HG03064 (cell line): ENCODE results near the gene HDGFL3.
A peak's percentile ranks its signal among the peaks of the same experiment; 100 is the strongest.
"Not testable (repeated sequence)": the region's sequence is repeated elsewhere in the genome, so short reads cannot be mapped to it uniquely, and the experiment has no call there.

Source experiments
- ATAC-seq: cut with Tn5 transposase; IDR thresholded peaks from one replicate; pipeline ENCODE4 v1.9.1; 2021; ENCODE audit warnings: low read depth; ENCODE audit not compliant: unreplicated experiment

HDGFL3 gene

GRCh38 chr15:83106994-83107840 is 100.4 kb downstream of the HDGFL3 start, which contains the start of gene TM6SF1:
TM6SF1 (plus strand) TSS chr15:83107645; CDS start chr15:83107681, 36 bp downstream.
- peak; percentile 51 for ATAC-seq

DNA sequence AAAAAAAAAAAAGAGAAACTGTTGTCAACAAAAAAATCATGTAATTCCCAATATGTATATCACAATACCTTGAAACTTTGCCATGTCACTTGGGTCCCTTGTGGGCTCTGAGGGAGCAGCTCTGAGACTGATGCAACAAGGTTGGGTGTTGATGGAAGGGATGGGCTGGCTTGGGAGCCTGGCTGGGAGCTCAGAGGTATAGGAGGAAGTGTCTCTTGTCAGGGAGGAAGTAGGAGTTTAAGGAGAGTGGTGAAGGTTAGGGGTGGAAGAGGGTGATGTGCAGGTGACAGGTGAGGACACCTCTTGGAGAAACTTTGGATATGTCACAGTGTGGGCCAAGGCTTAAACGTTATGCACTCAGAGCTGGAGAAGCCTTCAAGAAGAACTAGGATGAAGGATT is 102.2 kb downstream of the HDGFL3 start:
- no peak for ATAC-seq

DNA sequence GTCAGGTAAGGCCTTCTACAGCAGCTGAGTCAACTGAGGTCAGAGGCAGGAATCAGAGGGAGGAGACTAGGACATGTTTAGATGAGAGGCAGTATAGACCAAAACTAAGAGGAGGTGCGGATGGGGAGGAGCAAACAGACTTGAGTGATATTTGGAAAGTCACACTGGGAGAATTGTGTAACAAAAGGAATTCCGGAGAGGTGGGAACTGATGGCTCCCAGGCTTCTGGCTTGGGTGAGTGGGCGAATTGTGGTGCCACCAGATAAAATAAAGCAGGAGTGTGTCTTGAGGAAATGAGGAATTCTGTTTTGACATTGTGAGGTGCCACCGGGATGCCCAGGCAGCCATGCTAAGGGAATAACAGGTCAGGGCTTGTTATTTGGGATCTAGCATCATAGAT is 103.5 kb downstream of the HDGFL3 start:
- ATAC-seq = no peak

DNA sequence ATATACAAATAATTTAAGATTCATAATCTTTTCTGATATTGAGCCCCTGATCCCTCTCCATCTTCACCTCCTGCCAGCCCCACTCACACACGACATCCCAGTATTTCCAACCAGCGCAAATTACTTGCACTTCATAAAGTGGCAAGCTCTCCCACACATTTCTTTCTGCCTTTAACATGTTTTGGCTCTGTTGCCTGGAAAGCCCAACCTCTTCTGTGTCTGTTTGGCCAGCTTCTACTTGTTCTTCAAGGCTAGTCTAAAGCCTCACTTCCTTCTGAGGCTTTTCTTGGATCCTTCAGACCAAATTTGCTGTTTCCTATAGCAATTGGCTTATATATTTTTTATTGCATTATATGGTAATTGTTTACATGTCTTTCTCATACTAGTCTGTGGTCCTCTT is 105.3 kb downstream of the HDGFL3 start:
- no peak for ATAC-seq

DNA sequence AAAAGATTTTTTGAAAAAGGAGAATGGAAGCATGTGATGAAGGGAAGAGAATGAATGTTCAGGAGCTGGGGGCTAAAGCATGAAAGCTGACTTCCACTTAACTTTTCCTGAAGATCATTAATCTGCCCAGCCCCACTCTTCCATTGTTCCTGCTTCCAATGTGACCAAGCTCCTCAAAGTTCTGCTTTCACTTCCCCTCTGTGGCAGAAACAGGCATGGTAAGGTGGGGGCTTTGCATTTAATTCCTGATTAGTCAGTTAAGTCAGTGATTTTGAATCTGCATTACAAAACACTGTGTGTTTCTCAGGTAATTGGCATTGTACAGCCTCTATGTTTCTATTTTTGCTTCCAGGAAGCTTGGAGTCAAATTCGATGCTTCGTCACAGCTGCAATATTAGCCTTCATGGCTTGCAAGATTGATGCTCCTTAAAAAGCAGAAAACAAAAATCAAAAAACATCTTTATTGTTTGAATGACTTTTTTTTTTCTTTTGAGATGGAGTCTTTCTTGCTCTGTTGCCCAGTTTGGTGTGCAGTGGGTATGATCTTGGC is 107.5 kb downstream of the HDGFL3 start:
- no peak for ATAC-seq

DNA sequence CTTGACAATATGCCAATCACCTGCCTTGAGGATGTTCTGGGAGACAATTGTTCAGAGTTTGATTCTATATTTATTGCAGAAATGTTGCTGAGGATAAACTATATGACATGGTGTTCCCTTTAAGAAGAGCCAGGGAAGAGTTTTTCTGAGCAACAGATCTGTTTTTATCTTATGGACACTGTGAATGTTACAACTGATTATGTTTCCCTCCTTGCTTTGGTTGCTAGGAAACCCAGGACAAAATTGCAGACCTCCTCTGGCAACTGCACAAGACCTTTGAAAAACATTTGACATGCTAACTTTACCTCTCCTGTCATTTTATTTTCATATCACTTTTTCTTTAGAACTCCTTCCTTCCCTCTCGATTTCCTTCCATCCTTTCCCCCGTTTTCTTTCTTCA is 108.3 kb downstream of the HDGFL3 start:
- ATAC-seq = no peak

GRCh38 chr15:83098079-83098478 is 109.5 kb downstream of the HDGFL3 start:
- ATAC-seq = no peak

- no peak for ATAC-seq
Observed at GRCh38 chr15:83094583-83094982, 113.0 kb downstream of the HDGFL3 start.

DNA sequence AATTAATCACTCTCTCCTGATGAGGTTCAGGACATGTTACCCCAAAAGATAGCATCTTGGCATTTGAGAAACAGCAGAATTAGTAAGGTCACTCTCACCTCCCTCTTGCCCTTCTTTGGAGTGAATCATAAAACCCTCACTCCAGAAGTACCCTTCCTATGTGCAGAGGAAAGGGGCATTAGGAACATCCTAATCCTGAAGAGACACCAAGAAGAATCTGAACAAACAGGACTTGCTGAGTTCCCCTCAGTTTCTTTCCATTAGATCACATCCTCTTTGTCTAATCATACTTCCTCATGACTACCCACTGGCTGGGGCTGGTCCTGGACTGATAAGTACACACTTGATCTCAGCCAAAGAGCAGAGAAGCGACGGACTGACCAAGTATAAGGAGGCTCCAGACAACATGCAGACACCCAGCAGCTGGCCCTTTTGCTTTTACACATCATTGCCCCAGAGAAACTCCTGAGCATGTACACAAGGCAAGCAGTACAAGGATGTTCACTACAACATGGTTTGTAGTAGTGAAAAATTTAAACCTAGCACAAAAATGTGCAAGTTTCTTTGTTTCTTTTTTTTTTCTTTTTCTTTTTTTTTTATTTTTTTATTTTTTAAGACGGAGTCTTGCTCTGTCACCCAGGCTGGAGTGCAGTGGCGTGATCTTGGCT is 115.2 kb downstream of the HDGFL3 start:
- ATAC-seq = peak; percentile 75

DNA sequence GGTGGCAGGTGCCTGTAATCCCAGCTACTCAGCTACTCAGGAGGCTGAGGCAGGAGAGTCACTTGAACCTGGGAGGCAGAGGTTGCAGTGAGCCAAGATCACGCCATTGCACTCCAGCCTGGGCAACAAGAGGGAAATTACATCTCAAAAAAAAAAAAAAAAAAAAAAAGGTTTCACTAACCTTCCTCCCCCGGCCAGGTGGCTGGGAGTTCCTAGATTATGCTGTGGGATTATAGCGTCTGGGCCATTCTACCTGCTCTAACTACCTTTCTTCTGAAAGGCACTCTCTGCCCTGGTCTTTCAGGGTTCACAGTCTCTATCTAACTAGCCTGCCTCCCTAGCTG is 115.7 kb downstream of the HDGFL3 start:
- ATAC-seq = not testable (repeated sequence)

DNA sequence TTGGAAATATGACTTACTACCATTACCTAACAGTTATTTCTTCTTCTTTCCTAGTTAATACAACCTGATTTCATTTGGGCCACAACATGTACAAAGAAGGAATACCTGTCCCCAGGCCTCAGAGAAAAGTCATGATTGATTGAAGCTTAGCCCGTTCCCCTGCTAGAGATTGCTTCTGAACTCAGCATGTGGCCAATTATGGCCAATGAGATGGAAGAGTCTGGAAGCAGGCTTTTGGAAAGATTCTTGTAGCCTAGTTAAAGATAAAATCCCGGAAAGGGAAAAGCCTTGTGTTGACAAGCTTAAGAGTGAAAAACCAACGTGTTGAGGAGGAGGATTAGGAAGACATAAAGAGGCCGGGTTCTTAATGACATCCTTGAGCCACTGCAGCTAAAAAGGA is 117.2 kb downstream of the HDGFL3 start:
- ATAC-seq = no peak

DNA sequence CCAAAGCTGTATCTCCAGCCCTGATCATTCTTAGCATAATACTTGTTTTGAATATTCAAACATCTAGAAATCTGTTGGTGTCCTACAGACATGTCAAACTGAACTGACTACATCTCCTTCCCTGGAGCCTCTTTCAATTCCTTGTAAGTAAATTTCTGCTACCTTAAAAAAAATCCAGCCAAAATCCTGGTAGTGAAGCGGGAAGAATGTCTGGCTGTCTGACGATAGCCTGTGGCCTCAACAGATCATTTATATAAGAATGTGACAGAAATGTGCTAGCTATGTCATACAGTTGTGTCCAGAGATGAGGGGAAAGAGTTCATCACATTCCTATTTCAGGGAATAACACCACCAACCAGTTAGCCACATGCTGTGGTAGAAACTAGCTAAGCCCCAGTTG is 118.7 kb downstream of the HDGFL3 start:
- ATAC-seq = no peak

- no peak for ATAC-seq
Observed at GRCh38 chr15:83087576-83087975, 120.0 kb downstream of the HDGFL3 start.

DNA sequence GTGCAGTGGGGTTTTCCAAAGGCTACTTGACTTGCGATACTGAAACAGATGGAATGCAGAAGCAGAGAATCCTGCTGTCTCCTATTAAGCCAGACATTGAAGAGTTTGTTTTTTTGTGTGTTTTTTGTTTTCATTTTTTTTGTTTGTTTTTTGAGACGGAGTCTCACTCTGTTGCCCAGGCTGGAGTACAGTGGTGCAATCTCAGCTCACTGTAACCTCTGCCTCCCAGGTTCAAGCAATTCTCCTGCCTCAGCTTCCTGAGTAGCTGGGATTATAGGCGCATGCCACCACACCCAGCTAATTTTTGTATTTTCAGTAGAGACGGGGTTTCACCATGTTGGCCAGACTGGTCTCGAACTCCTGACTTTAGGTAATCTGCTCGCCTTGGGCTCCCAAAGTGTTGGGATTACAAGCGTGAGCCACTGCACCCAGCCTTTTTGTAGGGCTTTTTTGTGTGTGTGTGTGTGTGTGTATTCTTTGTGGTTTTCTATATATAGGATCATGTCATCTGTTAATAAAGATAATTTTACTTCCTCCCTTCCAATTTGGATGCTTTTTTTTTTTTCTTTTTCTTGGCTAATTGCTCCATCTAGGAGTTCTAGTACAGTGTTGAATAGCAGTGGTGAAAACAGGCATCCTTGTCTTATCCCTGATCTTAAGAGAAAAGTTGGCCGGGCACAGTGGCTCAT is 121.6 kb downstream of the HDGFL3 start:
- ATAC-seq = not testable (repeated sequence)

- not testable (repeated sequence) for ATAC-seq
Observed at GRCh38 chr15:83085461-83085860, 122.2 kb downstream of the HDGFL3 start.

DNA sequence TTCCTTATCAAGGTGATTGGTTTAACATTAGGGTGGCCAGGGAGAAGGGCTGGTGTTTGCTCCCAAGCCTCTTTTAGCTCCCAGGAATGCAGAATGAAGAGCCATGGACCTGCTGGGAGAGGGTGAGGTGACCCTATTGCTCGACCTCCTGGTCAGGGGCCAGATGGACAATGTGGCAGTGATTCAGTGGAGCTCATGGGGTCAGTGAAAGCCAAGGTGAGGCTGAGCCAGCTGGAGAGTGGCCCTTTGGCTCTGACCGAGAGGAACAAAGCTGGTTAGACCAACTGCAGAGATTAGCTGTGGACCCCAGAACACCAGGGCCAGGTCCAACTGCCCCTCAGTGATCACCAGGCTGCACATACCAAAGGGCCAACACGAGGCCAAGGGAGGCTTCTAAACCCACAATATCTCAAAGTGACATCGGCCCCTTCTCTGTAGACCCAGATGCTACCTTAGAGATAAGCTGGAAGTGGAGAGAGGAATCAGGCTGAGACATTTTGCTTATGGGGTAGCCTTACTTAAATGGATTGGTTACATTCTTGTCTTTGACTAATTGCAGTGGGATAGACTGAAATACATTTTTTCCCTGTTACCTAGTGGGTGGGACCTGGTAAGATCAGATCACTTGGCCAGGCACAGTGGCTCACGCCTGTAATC is 124.8 kb downstream of the HDGFL3 start:
- no peak for ATAC-seq

GRCh38 chr15:83081256-83082014 is 126.2 kb downstream of the HDGFL3 start:
- ATAC-seq = no peak

GRCh38 chr15:83078712-83079111 is 128.9 kb downstream of the HDGFL3 start:
- ATAC-seq = no peak
